CD4-positive, alpha-beta T cell treated with Interleukin-15 for 1 hour (primary cell): ENCODE results near the gene TXNDC16.
"Not testable (repeated sequence)": the region's sequence is repeated elsewhere in the genome, so short reads cannot be mapped to it uniquely, and the experiment has no call there.

Source experiments
- DNase-seq: peaks from one replicate; pipeline ENCODE4 v3.0.0-alpha.2; 2020

Gene TXNDC16

GRCh38 chr14:52552063-52552988, at the start of gene TXNDC16, which contains the start of gene GPR137C:
Gene TXNDC16, minus strand, starts transcription at chr14:52552505. Its CDS starts 8,948 bp downstream, at chr14:52543557.
Gene GPR137C, plus strand, starts transcription at chr14:52552836. Its CDS starts 312 bp downstream, at chr14:52553148.
- peak; percentile 99 for DNase-seq

DNA sequence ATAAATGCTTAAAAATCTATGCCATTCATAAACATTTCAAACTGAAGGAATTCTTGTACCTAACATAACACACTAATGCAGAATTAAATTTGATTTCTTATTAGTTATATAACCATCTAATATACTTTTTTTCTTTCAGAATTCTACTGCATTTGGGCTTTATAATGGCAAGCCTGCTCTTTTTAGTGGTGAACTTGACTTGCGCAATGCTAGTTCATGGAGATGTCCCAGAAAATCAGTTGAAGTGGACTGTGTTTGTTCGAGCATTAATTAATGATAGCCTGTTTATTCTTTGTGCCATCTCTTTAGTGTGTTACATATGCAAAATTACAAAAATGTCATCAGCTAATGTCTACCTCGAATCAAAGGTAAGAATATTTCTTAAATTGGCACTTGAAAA, 47.7 kb upstream of the TXNDC16 start:
- no peak for DNase-seq

DNA sequence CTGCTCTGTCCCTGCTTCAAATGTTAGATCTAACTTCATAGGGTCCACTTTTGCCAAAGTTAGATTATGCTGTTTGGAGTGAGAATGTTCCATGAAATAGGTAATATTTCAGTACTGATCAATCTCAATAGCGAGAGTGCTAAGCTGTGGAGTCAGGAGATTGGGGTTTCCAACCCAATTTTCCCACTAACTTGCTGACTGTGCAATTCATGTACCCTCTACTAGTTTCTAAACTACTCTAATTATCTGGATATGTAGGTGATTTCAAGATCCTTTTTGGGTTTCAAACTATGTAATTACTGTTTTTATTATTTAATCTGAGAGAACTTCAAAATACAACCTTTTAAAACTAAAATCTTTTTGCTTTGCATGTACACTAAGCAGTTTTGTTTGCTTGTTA, 46.3 kb upstream of the TXNDC16 start:
- DNase-seq, result no peak

- DNase-seq, result no peak
These were observed 44.6 kb upstream of the TXNDC16 start for GRCh38 chr14:52596861-52597260.

GRCh38 chr14:52596320-52596719, 44.0 kb upstream of the TXNDC16 start:
- no peak for DNase-seq

- no peak for DNase-seq
These were observed 38.0 kb upstream of the TXNDC16 start for GRCh38 chr14:52590318-52590717.

DNA sequence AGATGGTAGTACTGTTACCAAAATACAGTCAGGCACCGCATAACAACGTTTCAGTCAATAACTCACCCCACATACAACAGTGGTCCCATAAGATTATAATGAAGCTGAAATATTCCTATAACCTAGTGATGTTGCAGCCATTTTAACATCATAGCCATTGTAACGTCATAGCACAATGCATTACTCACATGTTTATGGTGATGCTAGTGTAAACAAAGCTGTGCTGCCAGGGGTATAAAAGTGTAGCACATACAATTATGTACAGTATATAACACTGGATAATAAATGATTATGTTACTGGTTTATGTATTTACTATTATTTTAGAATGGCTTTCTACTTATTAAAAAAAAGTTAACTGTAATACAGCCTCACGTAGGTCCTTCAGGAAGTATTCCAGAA, 37.3 kb upstream of the TXNDC16 start:
- DNase-seq, result no peak

DNA sequence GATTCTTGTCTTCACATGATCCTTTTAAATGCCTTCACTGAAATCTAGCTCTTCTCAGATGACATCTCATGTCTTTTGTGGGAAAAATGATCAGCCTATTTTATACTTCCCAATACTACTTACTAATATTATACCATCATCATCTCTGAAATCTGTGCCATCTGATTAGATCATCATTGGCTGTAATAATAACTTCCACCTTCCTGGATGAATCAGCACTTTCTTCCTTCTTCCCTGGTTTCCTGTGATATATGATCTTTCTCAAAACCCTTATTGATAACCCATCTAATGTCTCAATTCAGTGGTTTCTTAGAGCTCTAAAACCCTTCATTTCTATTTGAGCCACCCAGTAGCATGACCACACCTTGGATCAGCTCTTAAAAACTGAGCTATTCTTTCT, 31.2 kb upstream of the TXNDC16 start:
- no peak for DNase-seq

DNA sequence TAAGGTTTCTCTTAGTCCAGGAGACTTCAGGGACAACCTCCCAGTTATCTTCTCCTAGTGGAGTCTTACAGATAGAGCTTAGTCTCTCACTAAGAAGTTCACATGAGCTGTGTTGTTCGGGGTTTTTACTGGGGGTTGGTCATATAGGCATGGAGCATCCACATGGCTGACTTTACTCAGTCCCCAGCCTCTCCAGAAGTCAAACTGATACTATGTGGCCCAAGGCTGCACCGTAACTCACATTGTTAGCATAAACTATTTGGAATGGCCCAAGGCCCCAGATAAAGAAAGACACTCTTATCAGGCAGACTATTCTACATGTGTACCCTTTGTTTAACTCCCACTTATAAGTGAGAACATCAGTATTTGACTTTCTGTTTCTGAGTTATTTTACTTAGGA, 23.6 kb upstream of the TXNDC16 start:
- DNase-seq, result no peak

DNA sequence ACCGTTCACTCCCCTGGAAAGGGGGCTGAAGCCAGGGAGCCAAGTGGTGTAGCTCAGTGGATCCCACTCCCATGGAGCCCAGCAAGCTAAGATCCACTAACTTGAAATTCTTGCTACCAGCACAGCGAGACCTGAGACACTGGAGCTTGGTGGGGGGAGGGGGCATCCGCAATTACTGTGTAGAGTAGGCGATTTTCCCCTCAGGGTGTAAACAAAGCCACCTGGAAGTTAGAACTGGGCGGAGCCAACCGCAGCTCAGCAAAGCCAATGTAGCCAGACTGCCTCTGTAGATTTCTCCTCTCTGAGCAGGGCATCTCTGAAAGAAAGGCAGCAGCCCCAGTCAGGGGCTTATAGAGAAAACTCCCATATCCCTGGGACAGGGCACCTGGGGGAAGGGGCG, 16.1 kb upstream of the TXNDC16 start:
- DNase-seq, result not testable (repeated sequence)

DNA sequence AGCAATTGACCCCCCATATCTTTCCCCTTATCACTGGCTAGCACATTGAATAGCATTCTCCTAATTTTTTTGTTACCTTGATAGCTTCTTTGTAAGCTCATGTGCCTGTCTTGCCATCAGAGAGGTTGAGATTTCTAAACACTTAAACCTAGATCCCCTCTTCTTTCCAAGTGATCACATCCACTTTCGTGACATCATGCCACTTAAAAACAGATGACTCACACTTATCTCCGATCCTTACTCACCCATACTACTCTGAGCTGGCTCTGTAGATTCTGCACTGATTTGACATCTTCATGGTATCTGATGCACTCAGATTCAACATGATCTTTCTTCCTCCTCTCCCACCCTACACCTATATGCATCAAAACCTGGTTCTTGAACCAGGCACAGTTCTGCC, 10.8 kb upstream of the TXNDC16 start:
- DNase-seq, result no peak

GRCh38 chr14:52558688-52559087, 6.4 kb upstream of the TXNDC16 start:
- no peak for DNase-seq

DNA sequence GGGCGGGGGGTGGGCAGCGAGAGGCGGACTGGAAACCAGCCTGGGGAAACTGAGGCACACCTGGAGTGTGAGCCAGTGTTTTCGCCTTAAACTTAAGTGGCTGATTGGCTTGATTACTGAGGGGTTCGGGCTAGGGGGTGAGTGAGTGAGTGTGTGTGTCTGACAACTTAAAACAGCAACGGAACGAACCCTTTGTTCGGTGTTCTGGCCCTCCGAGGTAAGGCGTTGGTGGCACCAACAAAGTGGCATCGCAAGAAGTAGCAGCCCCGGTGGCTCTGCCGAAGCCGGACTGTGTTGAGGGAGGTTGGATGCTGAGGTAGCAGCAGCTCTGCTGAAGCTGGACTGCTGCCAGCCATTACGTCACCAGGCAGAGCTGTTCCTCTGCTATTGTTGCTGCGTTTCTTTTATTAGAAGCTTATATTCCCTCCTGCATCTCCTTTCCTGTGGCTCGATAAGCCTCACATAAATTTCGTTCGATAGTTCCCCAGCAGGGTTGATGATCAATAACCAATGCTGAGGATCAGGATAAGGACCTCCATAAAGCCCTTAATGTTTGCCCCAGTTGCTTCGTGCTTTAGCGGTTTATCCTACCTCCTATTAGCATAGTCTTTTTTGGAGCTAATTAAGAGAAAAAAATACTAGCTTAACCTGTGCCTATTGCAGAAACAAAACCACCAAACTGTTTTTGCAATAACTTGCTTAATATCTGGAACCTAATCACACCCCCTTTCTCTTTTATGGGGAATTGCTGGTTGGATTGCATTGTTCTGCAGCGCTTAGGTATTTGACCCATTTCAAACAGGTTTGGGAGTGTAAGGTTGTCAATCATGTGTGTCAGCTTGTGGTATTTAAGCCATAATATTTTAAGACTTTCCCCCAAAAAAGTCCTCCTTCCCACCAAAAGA, 1.6 kb upstream of the TXNDC16 start:
- DNase-seq, result peak; percentile 87

- peak; percentile 25 for DNase-seq
These were observed 831 bp upstream of the TXNDC16 start for GRCh38 chr14:52553002-52553670.

GRCh38 chr14:52551696-52552062, 626 bp downstream of the TXNDC16 start:
- no peak for DNase-seq

- DNase-seq, result no peak
These were observed 1.1 kb downstream of the TXNDC16 start for GRCh38 chr14:52551205-52551604.

DNA sequence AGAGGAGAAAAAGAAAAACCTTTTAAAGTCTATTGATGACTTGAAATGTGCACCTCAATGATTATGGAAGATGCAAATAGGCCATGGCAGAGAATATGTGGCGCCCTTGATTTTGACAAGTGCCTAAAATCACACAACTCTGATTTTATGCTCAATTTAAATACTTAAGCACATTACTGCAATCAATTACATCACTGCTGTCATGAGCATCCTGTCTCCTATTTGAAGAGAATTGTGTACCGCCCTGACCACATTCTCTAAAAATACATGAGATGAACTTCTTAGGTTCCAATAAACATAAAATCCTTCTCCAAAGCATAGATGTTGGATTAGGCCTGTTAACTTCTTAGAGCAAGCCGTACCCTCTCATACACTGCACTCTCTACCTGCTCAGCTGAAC, 1.6 kb downstream of the TXNDC16 start:
- DNase-seq, result no peak

GRCh38 chr14:52547526-52547925, 4.8 kb downstream of the TXNDC16 start:
- DNase-seq, result no peak

- no peak for DNase-seq
These were observed 5.3 kb downstream of the TXNDC16 start for GRCh38 chr14:52547027-52547426.

- DNase-seq, result no peak
These were observed 6.0 kb downstream of the TXNDC16 start for GRCh38 chr14:52546318-52546670.

- DNase-seq, result no peak
These were observed 6.6 kb downstream of the TXNDC16 start for GRCh38 chr14:52545584-52546317.

GRCh38 chr14:52538623-52539022, 13.7 kb downstream of the TXNDC16 start:
- no peak for DNase-seq
